ENCODE measurements around the gene KLHL29. TPM values are rescaled to one million over a fixed set of nuclear protein-coding genes. Genes with fewer than 3 reads are reported as not detected.
A peak's percentile ranks its signal among the peaks of the same experiment; 100 is the strongest.

Gene KLHL29
- total RNA-seq, 4 donors from 2014 or later = 2.2 to 3.3 (median 2.7) TPM

- TF ChIP-seq POLR2A (IDR thresholded peaks at IDR 0.05) (no peak), CTCF (IDR thresholded peaks at IDR 0.05) (no peak)
- Histone ChIP-seq H3K27me3 (no peaks in the 10 kb centered on the region), H3K4me3 (replicated peaks in 1 of 3) (no peak overlapping the region), H3K27ac (no peak overlapping the region), H3K4me1 (peaks cover 7 to 8% of the 10 kb centered on the region in 2 donors), H3K9me3 (no peaks in the 10 kb centered on the region), H3K36me3 (no peaks in the 10 kb centered on the region)
- intact Hi-C loops (cut with DNase I) = no loop called here
- DNase-seq = peak; percentile 41 to 61
- 67% methylated on average over 11 to 13 of the region's 13 CpGs for WGBS, 2 donors
Measured at GRCh38 chr2:23518481-23519333, 133.7 kb downstream of the KLHL29 start.

DNA sequence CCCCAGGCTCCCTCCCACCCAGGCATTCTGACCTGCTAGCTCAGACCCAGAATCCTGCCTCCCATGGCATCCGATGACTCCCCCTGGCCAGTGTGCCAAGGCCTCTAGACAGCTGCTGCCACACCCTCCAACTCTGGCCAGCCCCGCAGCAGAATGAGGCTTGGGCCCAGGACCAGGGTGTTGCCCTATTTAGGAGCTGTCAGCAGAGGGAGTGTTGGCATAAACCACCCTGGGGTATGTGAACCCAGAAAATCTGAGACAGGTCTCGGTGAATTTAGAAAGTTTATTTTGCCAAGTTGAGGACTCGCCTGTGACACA lies 134.3 kb downstream of the KLHL29 start:
- TF ChIP-seq CTCF (IDR thresholded peaks at IDR 0.05) (no peak), POLR2A (IDR thresholded peaks at IDR 0.05) (no peak)
- peaks cover 11 to 13% of the 10 kb centered on the region in 2 donors for H3K4me1 ChIP-seq
- H3K4me3 ChIP-seq (replicated peaks in 1 of 3) = no peak overlapping the region
- no peaks in the 10 kb centered on the region for H3K36me3 ChIP-seq
- H3K27me3 ChIP-seq = no peaks in the 10 kb centered on the region
- no peaks in the 10 kb centered on the region for H3K9me3 ChIP-seq
- no peak for DNase-seq
- H3K27ac ChIP-seq = no peak overlapping the region
- WGBS, 2 donors = 76 to 81% methylated on average over 3 to 4 of the region's 4 CpGs
- intact Hi-C loops (cut with DNase I) = no loop called here

DNA sequence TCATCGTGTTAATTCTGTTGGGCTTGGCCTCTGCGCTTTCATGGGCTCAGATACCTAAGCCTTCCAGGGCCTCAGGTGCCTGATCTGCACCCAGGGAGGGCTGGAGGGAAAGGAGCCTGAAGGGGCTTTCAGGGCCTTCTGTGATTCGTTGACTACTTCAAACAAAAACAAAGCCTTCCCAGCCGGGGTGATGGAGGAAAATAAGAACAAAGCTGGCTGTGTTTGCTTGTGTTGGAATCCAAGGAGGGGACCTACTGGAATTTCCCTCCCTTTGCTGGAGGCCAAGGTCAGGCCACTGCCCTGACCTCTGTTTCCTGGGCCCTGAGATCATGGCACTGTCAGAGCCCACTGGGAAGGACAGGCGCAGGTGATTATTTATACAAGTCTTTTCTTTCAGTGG lies 135.3 kb downstream of the KLHL29 start:
- WGBS, 2 donors = 76 to 88% methylated on average over 5 of the region's 5 CpGs

GRCh38 chr2:23521060-23521459 lies 136.1 kb downstream of the KLHL29 start:
- H3K4me3 ChIP-seq (replicated peaks in 1 of 3) = no peak overlapping the region
- 94 to 97% methylated on average over 6 to 7 of the region's 7 CpGs for WGBS, 2 donors
- intact Hi-C loops (cut with DNase I) = no loop called here
- no peak overlapping the region for H3K27ac ChIP-seq
- TF ChIP-seq CTCF (IDR thresholded peaks at IDR 0.05) = no peak
- no peak for TF ChIP-seq POLR2A (IDR thresholded peaks at IDR 0.05)
- H3K27me3 ChIP-seq = no peaks in the 10 kb centered on the region
- DNase-seq = no peak
- H3K4me1 ChIP-seq = peaks cover 13 to 19% of the 10 kb centered on the region in 2 donors
- no peaks in the 10 kb centered on the region for H3K9me3 ChIP-seq
- H3K36me3 ChIP-seq = no peaks in the 10 kb centered on the region

More for the DNA sequence above, 135.3 kb downstream of the KLHL29 start:
- no peak overlapping the region for H3K4me3 ChIP-seq (replicated peaks in 1 of 3)
- no peaks in the 10 kb centered on the region for H3K9me3 ChIP-seq
- no peak for TF ChIP-seq POLR2A (IDR thresholded peaks at IDR 0.05)
- no peak for TF ChIP-seq CTCF (IDR thresholded peaks at IDR 0.05)
- DNase-seq = no peak
- peaks cover 13 to 19% of the 10 kb centered on the region in 2 donors for H3K4me1 ChIP-seq
- no peak overlapping the region for H3K27ac ChIP-seq
- H3K27me3 ChIP-seq = no peaks in the 10 kb centered on the region
- H3K36me3 ChIP-seq = no peaks in the 10 kb centered on the region
- intact Hi-C loops (cut with DNase I) = no loop called here

DNA sequence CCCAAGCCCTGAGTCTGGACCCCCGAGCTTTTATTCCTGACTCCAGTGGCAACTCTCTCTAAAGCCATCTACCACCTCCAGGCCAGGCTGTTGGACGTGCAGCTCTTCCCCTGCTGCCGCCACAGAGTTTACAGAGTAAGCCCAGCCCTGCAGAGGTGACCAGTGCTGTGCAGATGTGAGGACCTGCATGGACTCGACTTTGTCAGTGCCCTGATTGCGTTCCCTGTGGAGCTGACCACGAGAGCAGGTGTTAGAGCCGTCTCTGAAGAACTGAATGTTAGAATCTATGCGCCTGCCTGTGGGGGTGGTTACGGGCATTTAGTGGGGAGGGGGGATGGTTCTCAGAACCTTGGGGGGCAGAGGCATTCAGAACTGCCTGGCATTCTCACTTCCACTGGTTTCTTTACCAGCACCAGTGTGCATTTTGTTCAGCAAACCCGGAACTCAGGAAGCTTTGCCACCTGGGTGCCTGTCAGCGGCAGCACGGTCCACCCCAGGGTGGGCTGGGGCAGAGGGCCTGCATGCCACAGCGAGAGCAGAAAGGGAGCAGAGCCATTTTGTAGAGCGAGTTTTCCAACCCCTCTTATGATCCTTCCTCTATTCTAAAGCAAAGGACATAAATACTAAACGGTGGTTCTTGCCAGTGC lies 137.9 kb downstream of the KLHL29 start:
- Histone ChIP-seq H3K4me1 (peaks cover 5 to 16% of the 10 kb centered on the region in 2 donors), H3K27me3 (no peaks in the 10 kb centered on the region), H3K4me3 (replicated peaks in 1 of 3) (no peak overlapping the region), H3K9me3 (no peaks in the 10 kb centered on the region), H3K36me3 (no peaks in the 10 kb centered on the region), H3K27ac (no peak overlapping the region)
- intact Hi-C loops (cut with DNase I) = no loop called here
- no peak for DNase-seq
- TF ChIP-seq CTCF (IDR thresholded peaks at IDR 0.05) (no peak), POLR2A (IDR thresholded peaks at IDR 0.05) (no peak)
- WGBS, 2 donors = 84 to 87% methylated on average over 14 to 15 of the region's 15 CpGs

Data from thyroid gland (tissue), 4 donors.